CD14-positive monocyte (primary cell): ENCODE results near the gene CDH23. TPM values are rescaled to one million over a fixed set of nuclear protein-coding genes. Genes with fewer than 3 reads are reported as not detected.

Experiments
- DNase-seq, 3 donors: peaks; one replicate each; pipeline ENCODE4 v3.0.0-alpha.2; 2011 to 2022
- H2AFZ ChIP-seq: 2 replicates; pipeline ENCODE4 v1.6.0; 2012; ENCODE audit warnings: mild to moderate bottlenecking, low read depth, low read length, inconsistent platforms; ENCODE audit not compliant: insufficient read depth, poor library complexity, severe bottlenecking
- H3K27ac ChIP-seq, 2 donors: 1 replicate in 1 of 2; 2 replicates in 1 of 2; pipeline ENCODE4 v1.5.1; 2012 to 2013; ENCODE audit warnings: low read length in 2 of 2, control low read depth in 1 of 2, inconsistent platforms in 1 of 2, low read depth in 1 of 2, mild to moderate bottlenecking in 1 of 2
- H3K27me3 ChIP-seq, 2 donors: one replicate each; pipeline versions ENCODE4 v1.6.0 to v1.6.1; 2011 to 2013; ENCODE audit warnings: low read length in 2 of 2; ENCODE audit not compliant: control insufficient read depth in 2 of 2, insufficient read depth in 2 of 2
- H3K36me3 ChIP-seq, 2 donors: replicated peaks in 1 of 2; 1 replicate in 1 of 2; 2 replicates in 1 of 2; pipeline versions ENCODE4 v1.5.1 to v1.6.1; 2012 to 2013; ENCODE audit warnings: low read length in 2 of 2, control low read depth in 1 of 2, inconsistent platforms in 1 of 2, mild to moderate bottlenecking in 1 of 2; ENCODE audit not compliant: insufficient read depth in 2 of 2, control insufficient read depth in 1 of 2
- H3K4me1 ChIP-seq, 2 donors: 1 replicate in 1 of 2; 2 replicates in 1 of 2; pipeline versions ENCODE4 v1.5.1 to v1.6.1; 2012 to 2013; ENCODE audit warnings: low read length in 2 of 2, control low read depth in 1 of 2, inconsistent platforms in 1 of 2, mild to moderate bottlenecking in 1 of 2, moderate library complexity in 1 of 2; ENCODE audit not compliant: insufficient read depth in 2 of 2, control insufficient read depth in 1 of 2
- H3K4me2 ChIP-seq: replicated peaks from 2 replicates; pipeline ENCODE3; 2012; ENCODE audit warnings: low read length, moderate library complexity, mild to moderate bottlenecking; ENCODE audit not compliant: poor library complexity, severe bottlenecking; ENCODE audit errors: extremely low read depth
- H3K4me3 ChIP-seq, 3 experiments: fragments of 200-600 bp in 1 of 3; sonication (generic) in 1 of 3; replicated peaks in 1 of 3; 1 replicate in 2 of 3; 2 replicates in 1 of 3; pipeline ENCODE4 v1.5.1; 2011 to 2013; ENCODE audit warnings: low read length in 3 of 3, mild to moderate bottlenecking in 3 of 3, control low read depth in 2 of 3, low read depth in 2 of 3, inconsistent platforms in 1 of 3, moderate library complexity in 1 of 3
- H3K79me2 ChIP-seq: 2 replicates; pipeline ENCODE4 v1.6.0; 2012; ENCODE audit warnings: mild to moderate bottlenecking, control low read depth, inconsistent platforms, low read length, moderate library complexity; ENCODE audit not compliant: insufficient read depth
- H3K9ac ChIP-seq: 2 replicates; pipeline ENCODE4 v1.6.0; 2017; ENCODE audit warnings: low read length, mild to moderate bottlenecking; ENCODE audit not compliant: insufficient read depth, poor library complexity, severe bottlenecking
- H3K9me3 ChIP-seq, 2 donors: replicated peaks in 1 of 2; 1 replicate in 1 of 2; 2 replicates in 1 of 2; pipeline versions ENCODE4 v1.5.1 to v1.6.1; 2012 to 2013; ENCODE audit warnings: low read length in 2 of 2, control low read depth in 1 of 2; ENCODE audit not compliant: control insufficient read depth in 1 of 2, insufficient read depth in 1 of 2
- H4K20me1 ChIP-seq: 2 replicates; pipeline ENCODE4 v1.6.0; 2012; ENCODE audit warnings: mild to moderate bottlenecking, low read length, control low read depth, moderate library complexity; ENCODE audit not compliant: insufficient read depth
- H3K27ac Mint-ChIP-seq, 7 donors: one replicate each; pipeline ENCODE4 v1.8.0; 2020; ENCODE audit warnings: mild to moderate bottlenecking in 7 of 7, mixed read lengths in 7 of 7, moderate library complexity in 6 of 7, inconsistent platforms in 2 of 7
- H3K27me3 Mint-ChIP-seq, 3 donors: one replicate each; pipeline ENCODE4 v1.8.0; 2021 to 2022; ENCODE audit warnings: low read depth in 3 of 3, mild to moderate bottlenecking in 3 of 3, mixed read lengths in 3 of 3, moderate library complexity in 3 of 3, inconsistent platforms in 1 of 3
- H3K36me3 Mint-ChIP-seq, 2 donors: one replicate each; pipeline ENCODE4 v1.8.0; 2020; ENCODE audit warnings: mixed read lengths in 2 of 2, inconsistent platforms in 1 of 2, mild to moderate bottlenecking in 1 of 2
- H3K4me1 Mint-ChIP-seq: one replicate; pipeline ENCODE4 v1.8.0; 2020; ENCODE audit warnings: mild to moderate bottlenecking, mixed read lengths
- H3K4me3 Mint-ChIP-seq, 2 donors: one replicate each; pipeline ENCODE4 v1.8.0; 2020; ENCODE audit warnings: mild to moderate bottlenecking in 2 of 2, mixed read lengths in 2 of 2, moderate library complexity in 1 of 2
- H3K9me3 Mint-ChIP-seq, 7 donors: one replicate each; pipeline ENCODE4 v1.8.0; 2020 to 2022; ENCODE audit warnings: mixed read lengths in 7 of 7, mild to moderate bottlenecking in 6 of 7, moderate library complexity in 6 of 7, inconsistent platforms in 2 of 7
- WGBS: methylation state at CpG from one replicate; pipeline ENCODE4 v1.1.5; 2013; ENCODE audit warnings: missing lambda C conversion rate; ENCODE audit not compliant: insufficient coverage; 5-methylcytosine and 5-hydroxymethylcytosine counted together
- intact Hi-C, 2 donors: fragments of 100-400 bp; cut with micrococcal nuclease; formaldehyde crosslinking; loops; one replicate each; pipeline versions ENCODE4 v1.15.0 to v1.15.1; 2023
- polyA plus RNA-seq, 3 donors: library from polyadenylated mRNA; depleted of rRNA in 1 of 3; unstranded in 2 of 3; stranded (reverse) in 1 of 3; fragments of 300-500 nt in 2 of 3; fragments of >200 nt in 1 of 3; fragmentation: Illumina TruSeq in 2 of 3; gene quantifications; 1 replicate in 2 of 3; 2 replicates in 1 of 3; pipeline ENCODE4 v1.2.3, GENCODE V29; 2012 to 2021
- TF ChIP-seq, protein P1 (sequence below): fragments of 200-600 bp; IDR thresholded peaks from one replicate; pipeline ENCODE4 v1.8.0; 2022; ENCODE audit warnings: antibody characterized with exemption, mild to moderate bottlenecking

CDH23 gene
- polyA plus RNA-seq, 3 donors: 8.2 to 36.2 (median 10.5) TPM

DNA sequence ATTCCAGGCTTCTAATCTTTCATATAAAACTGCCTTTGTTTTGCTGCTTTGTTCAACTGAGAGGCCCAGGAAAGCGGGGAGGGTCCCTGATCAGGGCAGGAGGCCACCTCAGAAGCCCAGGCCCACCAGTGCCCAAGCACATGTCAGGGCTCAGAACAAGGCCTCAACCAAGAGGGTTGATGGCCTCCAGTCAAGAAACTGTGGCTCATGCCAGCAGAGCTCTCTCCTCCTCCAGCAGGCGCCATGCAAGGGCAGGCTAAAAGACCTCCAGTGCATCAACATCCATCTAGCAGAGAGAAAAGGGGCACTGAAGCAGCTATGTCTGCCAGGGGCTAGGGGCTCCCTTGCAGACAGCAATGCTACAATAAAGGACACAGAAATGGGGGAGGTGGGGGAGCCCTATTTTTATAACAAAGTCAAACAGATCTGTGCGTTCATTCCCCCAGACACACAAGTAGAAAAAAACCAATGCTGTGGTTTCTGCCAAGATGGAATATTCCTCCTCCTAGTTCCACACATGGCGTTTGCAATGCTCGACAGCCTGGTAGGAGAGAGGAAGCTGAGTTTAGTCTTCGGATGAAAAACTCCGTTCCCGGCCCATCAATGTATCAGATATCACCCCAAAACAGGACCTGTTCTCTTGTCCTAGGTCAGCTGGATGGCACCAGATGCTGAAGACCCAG lies 420.4 kb downstream of the CDH23 start:
- Histone ChIP-seq H2AFZ (no peak overlapping the region), H3K79me2 (peaks cover 70% of the 10 kb centered on the region), H3K9ac (peak overlapping the region; percentile 58), H3K27ac (peak overlapping the region; percentile 89 to 95), H3K27me3 (no peaks in the 10 kb centered on the region), H3K4me2 (peak overlapping the region; percentile 40), H3K4me3 (peak overlapping the region in 1 of 3 experiments; percentile 27), H3K9me3 (no peaks in the 10 kb centered on the region), H3K36me3 (peaks cover 89 to 95% of the 10 kb centered on the region in 2 donors), H4K20me1 (peaks cover 100% of the 10 kb centered on the region), H3K4me1 (peaks cover 93 to 100% of the 10 kb centered on the region in 2 donors)
- TF ChIP-seq, protein P1, sequence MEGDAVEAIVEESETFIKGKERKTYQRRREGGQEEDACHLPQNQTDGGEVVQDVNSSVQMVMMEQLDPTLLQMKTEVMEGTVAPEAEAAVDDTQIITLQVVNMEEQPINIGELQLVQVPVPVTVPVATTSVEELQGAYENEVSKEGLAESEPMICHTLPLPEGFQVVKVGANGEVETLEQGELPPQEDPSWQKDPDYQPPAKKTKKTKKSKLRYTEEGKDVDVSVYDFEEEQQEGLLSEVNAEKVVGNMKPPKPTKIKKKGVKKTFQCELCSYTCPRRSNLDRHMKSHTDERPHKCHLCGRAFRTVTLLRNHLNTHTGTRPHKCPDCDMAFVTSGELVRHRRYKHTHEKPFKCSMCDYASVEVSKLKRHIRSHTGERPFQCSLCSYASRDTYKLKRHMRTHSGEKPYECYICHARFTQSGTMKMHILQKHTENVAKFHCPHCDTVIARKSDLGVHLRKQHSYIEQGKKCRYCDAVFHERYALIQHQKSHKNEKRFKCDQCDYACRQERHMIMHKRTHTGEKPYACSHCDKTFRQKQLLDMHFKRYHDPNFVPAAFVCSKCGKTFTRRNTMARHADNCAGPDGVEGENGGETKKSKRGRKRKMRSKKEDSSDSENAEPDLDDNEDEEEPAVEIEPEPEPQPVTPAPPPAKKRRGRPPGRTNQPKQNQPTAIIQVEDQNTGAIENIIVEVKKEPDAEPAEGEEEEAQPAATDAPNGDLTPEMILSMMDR: no peak
- Mint-ChIP-seq H3K36me3 (peaks cover 90 to 93% of the 10 kb centered on the region in 2 donors), H3K9me3 (no peaks in the 10 kb centered on the region), H3K4me3 (peak overlapping the region in 1 of 2 donors; percentile 80), H3K27me3 (peaks cover 0 to 2% (median 0%) of the 10 kb centered on the region in 3 donors), H3K4me1 (peaks cover 92% of the 10 kb centered on the region), H3K27ac (peak overlapping the region; percentile 96 to 98 (median 98))
- no peak for DNase-seq
- intact Hi-C loops: loop anchor here in 1 of 2 donors (10.0 kb wide), 1 partner anchor 502 kb away; the partner anchor contains the start of gene SLC29A3
- WGBS: 91% methylated on average over 1 of the region's 8 CpGs

DNA sequence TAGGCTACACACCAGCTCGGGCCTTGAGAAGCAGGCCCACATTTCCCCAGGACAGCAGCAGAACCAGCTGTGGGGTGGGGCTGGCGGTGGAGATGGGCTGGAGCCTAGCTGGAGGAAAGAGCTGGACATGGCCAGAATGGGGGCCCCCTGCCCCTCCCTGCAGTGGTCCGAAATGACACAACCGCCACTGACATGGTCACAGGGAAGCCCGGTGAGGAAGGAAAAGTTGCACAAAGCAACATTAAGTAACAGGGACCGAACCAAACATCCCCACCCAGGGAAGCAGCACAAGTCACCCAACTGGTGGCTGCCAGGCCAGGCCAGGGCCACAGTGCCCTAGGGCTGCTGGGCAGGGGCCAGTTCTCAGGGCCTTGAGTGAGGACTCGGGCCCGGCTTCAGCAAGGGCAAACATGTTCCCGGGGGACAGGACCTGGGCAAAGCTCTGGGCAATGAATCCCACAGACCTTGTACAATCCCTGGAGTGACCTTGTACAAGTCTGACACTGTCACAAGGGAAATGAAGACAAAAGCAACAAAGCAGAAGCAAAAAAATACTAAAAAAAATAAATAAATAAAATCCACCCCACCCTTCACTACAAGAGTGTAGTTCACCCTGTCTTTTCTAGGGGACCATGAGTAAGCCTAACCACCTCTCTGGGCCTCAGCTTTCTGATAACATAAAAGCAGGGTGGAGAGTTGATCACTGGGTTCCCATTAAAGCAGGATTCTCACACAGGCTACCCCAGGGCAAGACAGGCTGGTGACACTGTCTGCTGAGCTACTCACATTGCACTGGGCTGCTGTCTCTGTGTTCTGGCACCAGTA lies 421.3 kb downstream of the CDH23 start:
- Mint-ChIP-seq H3K9me3 (no peaks in the 10 kb centered on the region), H3K4me3 (peak overlapping the region; percentile 27 to 80), H3K27me3 (peaks cover 0 to 2% (median 0%) of the 10 kb centered on the region in 3 donors), H3K36me3 (peaks cover 96% of the 10 kb centered on the region in 2 donors), H3K4me1 (peaks cover 94% of the 10 kb centered on the region), H3K27ac (peak overlapping the region; percentile 96 to 98 (median 98))
- Histone ChIP-seq H3K27ac (peak overlapping the region; percentile 89 to 95), H3K4me1 (peaks cover 93 to 99% of the 10 kb centered on the region in 2 donors), H4K20me1 (peaks cover 100% of the 10 kb centered on the region), H3K4me3 (peak overlapping the region in 1 of 3 experiments; percentile 46), H3K9ac (peak overlapping the region; percentile 58), H3K4me2 (peak overlapping the region; percentile 40), H3K36me3 (peaks cover 93 to 100% of the 10 kb centered on the region in 2 donors), H3K9me3 (no peaks in the 10 kb centered on the region), H2AFZ (no peak overlapping the region), H3K79me2 (peaks cover 80% of the 10 kb centered on the region), H3K27me3 (no peaks in the 10 kb centered on the region)
- peak; percentile 79 to 94 (median 88) for DNase-seq
- intact Hi-C loops: loop anchor here in 1 of 2 donors (10.0 kb wide), 1 partner anchor 503 kb away; the partner anchor contains the start of gene SLC29A3
- TF ChIP-seq, protein P1: no peak
- 2% methylated on average over 7 of the region's 9 CpGs for WGBS
